NB4 (cell line): Measurements from ENCODE around the gene CDH13.

Experiments used
- DNase-seq: peaks from one replicate; pipeline ENCODE4 v3.0.0; 2010; ENCODE audit warnings: low read depth
- H3K4me3 ChIP-seq: one replicate; pipeline ENCODE4 v1.5.1; 2011; ENCODE audit warnings: mild to moderate bottlenecking, low read depth, low read length, moderate library complexity
- MYC ChIP-seq: IDR thresholded peaks from 2 replicates; pipeline ENCODE4 v1.6.1; 2011; ENCODE audit warnings: low read depth, low read length
- POLR2A ChIP-seq: IDR thresholded peaks from 2 replicates; pipeline ENCODE4 v1.6.1; 2011; ENCODE audit warnings: mild to moderate bottlenecking; ENCODE audit not compliant: insufficient read length; ENCODE audit errors: extremely low read depth
- TF ChIP-seq, protein P1 (sequence below): IDR thresholded peaks from one replicate; pipeline ENCODE4 v1.5.1; 2012; ENCODE audit warnings: low read depth, low read length
- TF ChIP-seq, protein P2 (sequence below): IDR thresholded peaks from 2 replicates; pipeline ENCODE4 v1.6.1; 2011; ENCODE audit warnings: low read depth, low read length

The CDH13 gene

DNA sequence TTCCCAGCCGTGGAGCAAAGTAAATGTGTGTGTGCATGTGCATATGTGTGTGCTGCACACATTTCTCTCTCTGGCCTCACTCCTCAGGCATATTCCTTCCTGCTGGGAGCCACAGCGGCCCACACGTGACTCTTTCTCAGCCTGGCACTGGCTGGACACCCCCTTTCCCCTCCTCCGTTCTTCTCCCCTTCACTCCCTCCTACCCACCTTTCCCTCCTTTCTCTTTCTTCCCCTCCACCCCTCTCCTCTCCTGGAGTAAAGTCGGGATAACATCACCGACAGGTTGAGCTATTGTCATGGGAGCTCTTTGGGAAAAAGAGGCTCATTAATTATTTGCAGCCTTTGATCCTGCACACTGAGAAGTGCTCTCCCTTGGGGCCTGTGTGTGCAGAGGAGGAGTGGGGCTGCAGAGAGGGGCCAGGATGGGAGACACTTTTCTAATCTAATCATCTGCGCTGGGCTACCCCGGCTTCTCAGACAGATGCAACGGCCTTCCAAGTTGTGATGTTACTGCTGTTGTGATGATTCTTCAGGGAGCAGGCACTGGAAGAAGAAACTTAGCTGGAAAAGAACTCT lies 1054.7 kb downstream of the CDH13 start:
- DNase-seq, result no peak
- H3K4me3 ChIP-seq, result no peak overlapping the region
- TF ChIP-seq, protein P1, sequence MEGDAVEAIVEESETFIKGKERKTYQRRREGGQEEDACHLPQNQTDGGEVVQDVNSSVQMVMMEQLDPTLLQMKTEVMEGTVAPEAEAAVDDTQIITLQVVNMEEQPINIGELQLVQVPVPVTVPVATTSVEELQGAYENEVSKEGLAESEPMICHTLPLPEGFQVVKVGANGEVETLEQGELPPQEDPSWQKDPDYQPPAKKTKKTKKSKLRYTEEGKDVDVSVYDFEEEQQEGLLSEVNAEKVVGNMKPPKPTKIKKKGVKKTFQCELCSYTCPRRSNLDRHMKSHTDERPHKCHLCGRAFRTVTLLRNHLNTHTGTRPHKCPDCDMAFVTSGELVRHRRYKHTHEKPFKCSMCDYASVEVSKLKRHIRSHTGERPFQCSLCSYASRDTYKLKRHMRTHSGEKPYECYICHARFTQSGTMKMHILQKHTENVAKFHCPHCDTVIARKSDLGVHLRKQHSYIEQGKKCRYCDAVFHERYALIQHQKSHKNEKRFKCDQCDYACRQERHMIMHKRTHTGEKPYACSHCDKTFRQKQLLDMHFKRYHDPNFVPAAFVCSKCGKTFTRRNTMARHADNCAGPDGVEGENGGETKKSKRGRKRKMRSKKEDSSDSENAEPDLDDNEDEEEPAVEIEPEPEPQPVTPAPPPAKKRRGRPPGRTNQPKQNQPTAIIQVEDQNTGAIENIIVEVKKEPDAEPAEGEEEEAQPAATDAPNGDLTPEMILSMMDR, result no peak
- TF ChIP-seq MYC (no peak), POLR2A (no peak)
- TF ChIP-seq, protein P2, sequence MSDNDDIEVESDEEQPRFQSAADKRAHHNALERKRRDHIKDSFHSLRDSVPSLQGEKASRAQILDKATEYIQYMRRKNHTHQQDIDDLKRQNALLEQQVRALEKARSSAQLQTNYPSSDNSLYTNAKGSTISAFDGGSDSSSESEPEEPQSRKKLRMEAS, result no peak

DNA sequence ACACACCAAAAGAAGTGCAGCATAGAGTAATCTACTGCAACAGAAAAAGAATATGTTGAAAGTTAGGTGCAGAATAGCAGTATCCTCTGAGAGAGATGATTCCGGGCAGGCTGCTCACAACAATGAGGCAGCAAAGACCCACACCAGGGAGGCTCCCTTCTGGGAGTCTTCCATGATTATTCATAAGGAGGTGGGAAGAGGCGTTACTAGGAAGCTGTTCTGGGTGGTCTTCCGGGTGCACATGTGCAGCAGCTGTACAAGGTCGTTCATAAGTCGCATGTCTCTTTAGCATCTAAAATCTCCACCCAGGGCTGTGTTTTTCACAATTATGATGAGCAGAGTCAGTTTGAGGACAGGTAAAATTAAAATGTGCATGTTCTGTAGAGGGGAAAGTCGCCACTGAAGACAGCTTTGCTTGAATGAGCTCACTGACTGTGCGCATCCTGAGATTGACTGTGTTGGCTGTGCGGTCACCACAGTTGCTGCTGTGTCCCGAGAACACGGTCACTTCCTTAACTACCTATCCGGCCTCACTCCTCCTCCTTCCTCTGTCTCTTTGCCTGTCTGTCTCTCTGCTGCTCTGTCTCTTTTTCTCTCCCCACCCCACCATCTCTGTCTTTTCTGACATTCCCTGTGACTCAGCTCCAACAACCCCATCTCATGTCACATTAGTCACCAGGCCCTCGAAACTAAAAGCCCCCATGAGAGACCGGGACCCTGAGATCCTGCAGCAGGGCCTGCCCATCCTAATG lies 1055.5 kb downstream of the CDH13 start:
- no peak overlapping the region for H3K4me3 ChIP-seq
- no peak for DNase-seq
- TF ChIP-seq, protein P1, result no peak
- no peak for TF ChIP-seq POLR2A

DNA sequence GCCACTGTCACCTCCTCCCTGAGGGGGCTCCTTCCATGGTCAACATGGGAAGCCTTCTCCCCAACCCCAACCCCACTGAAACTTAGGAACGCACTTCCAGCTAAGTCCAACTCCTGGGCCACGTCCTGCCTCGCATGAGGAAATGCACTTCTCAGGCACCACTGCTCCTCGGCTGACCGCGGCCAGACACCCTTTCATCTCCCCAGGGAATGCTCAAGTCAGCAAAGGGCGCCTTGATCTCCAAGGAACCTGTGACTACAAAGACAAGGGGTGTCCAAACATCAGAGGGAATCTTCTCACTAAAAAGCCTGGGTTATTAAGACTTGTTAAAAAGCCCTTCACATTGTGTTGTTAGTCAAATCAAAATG lies 1056.1 kb downstream of the CDH13 start:
- no peak for TF ChIP-seq POLR2A
- H3K4me3 ChIP-seq, result no peak overlapping the region
- DNase-seq, result no peak

DNA sequence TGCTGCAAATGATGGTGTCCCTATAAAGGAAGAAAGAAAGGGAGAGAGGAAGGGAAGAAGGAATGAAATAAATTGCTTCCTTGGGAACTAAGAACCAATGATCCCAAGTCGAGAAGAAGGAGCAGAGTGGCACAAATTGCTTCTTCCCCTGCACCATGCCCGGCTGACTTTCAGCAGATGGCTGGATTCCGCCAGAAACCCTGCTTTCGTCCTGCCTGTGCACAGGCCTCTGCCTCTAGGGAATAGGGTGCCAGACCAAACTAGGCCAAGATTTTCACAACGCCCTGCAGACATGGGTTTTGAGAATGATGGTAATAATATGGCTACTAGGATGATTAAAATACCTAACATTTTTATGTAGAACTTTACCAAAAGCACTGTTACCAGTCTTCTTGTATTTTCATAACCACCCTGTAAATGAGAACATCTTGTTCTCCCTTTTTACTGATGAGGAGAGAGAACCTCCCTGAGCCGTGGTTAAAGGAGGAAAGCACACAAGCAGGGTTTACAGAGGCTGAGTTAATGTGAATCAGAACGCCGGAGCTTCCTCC lies 1058.9 kb downstream of the CDH13 start:
- DNase-seq, result no peak
- TF ChIP-seq MYC, result no peak
- TF ChIP-seq POLR2A, result no peak
- TF ChIP-seq, protein P1, result no peak
- TF ChIP-seq, protein P2, result no peak
- H3K4me3 ChIP-seq, result no peak overlapping the region

DNA sequence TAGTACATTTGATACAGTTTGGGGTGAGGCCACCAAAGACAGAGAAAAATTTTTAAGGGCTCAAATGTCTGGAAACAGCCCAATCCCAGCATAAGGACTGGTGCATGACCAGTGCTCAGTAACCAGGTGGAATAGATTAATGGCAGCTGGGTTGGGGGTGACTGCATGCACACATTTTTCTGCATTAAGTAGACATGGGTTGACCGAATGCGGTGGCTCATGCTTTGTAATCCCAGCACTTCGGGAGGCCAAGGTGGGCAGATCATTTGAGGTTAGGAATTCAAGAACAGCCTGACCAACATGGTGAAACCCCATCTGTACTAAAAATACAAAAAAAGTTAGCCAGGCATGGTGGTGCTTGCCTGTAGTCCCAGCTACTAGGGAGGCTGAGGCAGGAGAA lies 1060.0 kb downstream of the CDH13 start:
- no peak for DNase-seq
- no peak overlapping the region for H3K4me3 ChIP-seq
- TF ChIP-seq POLR2A (no peak), MYC (no peak)
- TF ChIP-seq, protein P2, result no peak
- TF ChIP-seq, protein P1, result no peak

DNA sequence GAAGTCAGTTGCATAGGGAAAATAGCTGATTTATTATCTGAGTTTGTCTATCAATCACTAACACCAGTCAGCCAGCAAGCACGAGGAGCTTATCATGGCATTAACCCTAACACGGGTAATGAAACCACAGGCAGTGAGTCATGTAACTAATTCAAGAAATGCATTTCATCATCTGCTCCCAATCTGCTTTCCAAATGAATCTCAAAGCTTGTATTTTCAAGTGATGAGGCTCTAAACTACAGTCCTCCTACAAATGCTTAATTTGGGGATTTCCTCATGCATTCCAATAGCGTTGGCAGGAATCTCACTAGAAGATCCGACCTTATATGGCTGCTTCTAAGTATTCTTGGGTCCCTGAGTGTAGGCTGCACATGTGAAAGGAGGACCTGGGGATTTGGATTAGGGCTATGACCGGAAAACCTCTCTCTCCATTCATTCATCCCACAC lies 1062.6 kb downstream of the CDH13 start:
- no peak overlapping the region for H3K4me3 ChIP-seq
- TF ChIP-seq, protein P2, result peak; percentile 54; the same call in 1 of the 2 replicates
- TF ChIP-seq MYC, result peak; percentile 60
- no peak for TF ChIP-seq POLR2A
- DNase-seq, result peak; percentile 75

DNA sequence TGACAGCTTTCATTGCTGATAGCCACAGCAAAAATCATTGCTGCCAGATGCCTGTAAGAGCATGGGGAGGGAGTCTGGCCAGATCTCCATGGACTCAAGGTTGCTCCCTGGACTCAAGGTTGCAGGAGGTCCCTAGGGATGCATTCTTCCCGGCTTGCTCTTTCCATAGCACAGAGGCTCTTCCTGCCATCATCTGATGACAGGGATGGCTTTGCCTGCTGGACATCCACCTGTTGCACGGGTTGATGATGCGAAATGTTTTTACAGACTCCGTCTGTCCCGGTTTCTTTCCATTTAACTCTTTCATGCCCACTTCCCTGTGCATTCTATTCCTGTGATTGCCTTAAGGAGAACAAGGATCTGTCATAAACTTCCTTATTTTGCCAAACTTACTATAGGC lies 1065.5 kb downstream of the CDH13 start:
- no peak overlapping the region for H3K4me3 ChIP-seq
- TF ChIP-seq, protein P1, result no peak
- no peak for TF ChIP-seq MYC
- TF ChIP-seq, protein P2, result no peak
- TF ChIP-seq POLR2A, result no peak
- DNase-seq, result no peak
